GM18907 (cell line): ENCODE data around the gene NLRX1.
"Not testable (repeated sequence)": the region's sequence is repeated elsewhere in the genome, so short reads cannot be mapped to it uniquely, and the experiment has no call there.

Experiments used
- ATAC-seq: cut with Tn5 transposase; IDR thresholded peaks from one replicate; pipeline ENCODE4 v1.9.1; 2021; ENCODE audit warnings: mild to moderate bottlenecking, moderate library complexity; ENCODE audit not compliant: unreplicated experiment

NLRX1 gene

GRCh38 chr11:119181677-119182412 lies 13.3 kb downstream of the NLRX1 start:
- no peak for ATAC-seq

- not testable (repeated sequence) for ATAC-seq
These were observed 15.9 kb downstream of the NLRX1 start for GRCh38 chr11:119184399-119184798.

- ATAC-seq: no peak
These were observed 17.6 kb downstream of the NLRX1 start for GRCh38 chr11:119185981-119186634.

GRCh38 chr11:119187123-119187892 lies 18.8 kb downstream of the NLRX1 start:
- ATAC-seq: no peak

GRCh38 chr11:119188067-119188466 lies 19.5 kb downstream of the NLRX1 start:
- no peak for ATAC-seq

- ATAC-seq: no peak
These were observed 20.4 kb downstream of the NLRX1 start for GRCh38 chr11:119188887-119189286.

GRCh38 chr11:119189393-119189792 lies 20.9 kb downstream of the NLRX1 start:
- ATAC-seq: no peak

GRCh38 chr11:119190531-119190930 lies 22.0 kb downstream of the NLRX1 start:
- no peak for ATAC-seq

- ATAC-seq: not testable (repeated sequence)
These were observed 22.7 kb downstream of the NLRX1 start for GRCh38 chr11:119191265-119191664.

GRCh38 chr11:119192111-119192510 lies 23.6 kb downstream of the NLRX1 start:
- no peak for ATAC-seq

- ATAC-seq: no peak
These were observed 24.5 kb downstream of the NLRX1 start for GRCh38 chr11:119193001-119193400.

- no peak for ATAC-seq
These were observed 25.1 kb downstream of the NLRX1 start for GRCh38 chr11:119193626-119194025.

- ATAC-seq: no peak
These were observed 26.4 kb downstream of the NLRX1 start for GRCh38 chr11:119194811-119195440.

GRCh38 chr11:119195680-119196079 lies 27.2 kb downstream of the NLRX1 start:
- no peak for ATAC-seq

- no peak for ATAC-seq
These were observed 28.4 kb downstream of the NLRX1 start for GRCh38 chr11:119196833-119197483.

- ATAC-seq: no peak
These were observed 30.4 kb downstream of the NLRX1 start for GRCh38 chr11:119198925-119199324.

GRCh38 chr11:119201236-119201635 lies 32.7 kb downstream of the NLRX1 start:
- not testable (repeated sequence) for ATAC-seq

GRCh38 chr11:119202554-119202953 lies 34.0 kb downstream of the NLRX1 start:
- no peak for ATAC-seq

- no peak for ATAC-seq
These were observed 35.5 kb downstream of the NLRX1 start for GRCh38 chr11:119204066-119204465.

GRCh38 chr11:119205080-119205479 lies 36.6 kb downstream of the NLRX1 start:
- no peak for ATAC-seq
